ENCODE measurements around the gene ITPRID1.

GRCh38 chr7:31553661-31554081 lies 39.8 kb downstream of the ITPRID1 start:
- no peak for TF ChIP-seq CTCF (IDR thresholded peaks at IDR 0.05)
- TF ChIP-seq ZFX (IDR thresholded peaks at IDR 0.05; ENCODE audit: borderline replicate concordance): no peak
